HG03175 (cell line): Measurements from ENCODE around the gene IL17RE.
"Not testable (repeated sequence)": the region's sequence is repeated elsewhere in the genome, so short reads cannot be mapped to it uniquely, and the experiment has no call there.

Experiments
- ATAC-seq: cut with Tn5 transposase; IDR thresholded peaks from one replicate; pipeline ENCODE4 v1.9.1; 2021; ENCODE audit warnings: mild to moderate bottlenecking, moderate library complexity; ENCODE audit not compliant: unreplicated experiment

Gene IL17RE

GRCh38 chr3:9932843-9933560, 30.4 kb downstream of the IL17RE start:
- ATAC-seq = peak; percentile 67

- peak; percentile 93 for ATAC-seq
Observed at GRCh38 chr3:9933561-9934234, 31.1 kb downstream of the IL17RE start, which contains the start of gene CRELD1. TSS of gene CRELD1 (plus strand) at chr3:9933834. CDS start at chr3:9934439, 605 bp downstream.

DNA sequence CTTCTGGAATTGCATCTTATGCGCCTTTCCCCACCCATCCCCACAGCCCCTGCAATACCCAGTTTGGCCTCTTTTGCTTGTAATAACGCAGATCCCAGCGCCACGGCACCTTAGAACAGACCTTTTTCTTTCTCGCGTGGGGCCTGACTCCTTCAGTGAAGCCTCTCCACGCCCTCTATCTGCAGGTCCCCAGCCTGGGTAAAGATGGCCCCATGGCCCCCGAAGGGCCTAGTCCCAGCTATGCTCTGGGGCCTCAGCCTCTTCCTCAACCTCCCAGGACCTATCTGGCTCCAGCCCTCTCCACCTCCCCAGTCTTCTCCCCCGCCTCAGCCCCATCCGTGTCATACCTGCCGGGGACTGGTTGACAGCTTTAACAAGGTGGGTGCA, 31.6 kb downstream of the IL17RE start:
- peak; percentile 2 for ATAC-seq

DNA sequence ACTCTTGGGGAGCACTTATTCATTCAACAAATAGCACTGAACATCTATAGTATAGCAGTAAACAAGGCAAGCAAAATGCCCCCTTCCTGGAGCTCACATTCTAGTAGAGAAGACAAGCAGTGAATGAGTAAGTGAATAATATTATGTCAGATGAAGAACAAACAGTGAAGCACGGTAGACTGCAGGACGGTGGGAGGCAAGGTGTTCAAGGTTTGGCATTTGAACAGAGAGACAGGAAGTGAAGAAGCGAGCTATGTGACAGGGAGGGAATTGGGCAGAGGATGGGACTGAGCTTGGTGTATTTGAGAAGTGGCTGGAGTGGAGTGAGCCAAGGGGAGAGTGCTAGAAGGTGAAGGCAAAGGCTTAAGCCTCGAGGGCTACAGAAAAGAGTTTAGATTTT, 32.3 kb downstream of the IL17RE start:
- no peak for ATAC-seq

- ATAC-seq = no peak
Observed at GRCh38 chr3:9935966-9936510, 33.4 kb downstream of the IL17RE start.

DNA sequence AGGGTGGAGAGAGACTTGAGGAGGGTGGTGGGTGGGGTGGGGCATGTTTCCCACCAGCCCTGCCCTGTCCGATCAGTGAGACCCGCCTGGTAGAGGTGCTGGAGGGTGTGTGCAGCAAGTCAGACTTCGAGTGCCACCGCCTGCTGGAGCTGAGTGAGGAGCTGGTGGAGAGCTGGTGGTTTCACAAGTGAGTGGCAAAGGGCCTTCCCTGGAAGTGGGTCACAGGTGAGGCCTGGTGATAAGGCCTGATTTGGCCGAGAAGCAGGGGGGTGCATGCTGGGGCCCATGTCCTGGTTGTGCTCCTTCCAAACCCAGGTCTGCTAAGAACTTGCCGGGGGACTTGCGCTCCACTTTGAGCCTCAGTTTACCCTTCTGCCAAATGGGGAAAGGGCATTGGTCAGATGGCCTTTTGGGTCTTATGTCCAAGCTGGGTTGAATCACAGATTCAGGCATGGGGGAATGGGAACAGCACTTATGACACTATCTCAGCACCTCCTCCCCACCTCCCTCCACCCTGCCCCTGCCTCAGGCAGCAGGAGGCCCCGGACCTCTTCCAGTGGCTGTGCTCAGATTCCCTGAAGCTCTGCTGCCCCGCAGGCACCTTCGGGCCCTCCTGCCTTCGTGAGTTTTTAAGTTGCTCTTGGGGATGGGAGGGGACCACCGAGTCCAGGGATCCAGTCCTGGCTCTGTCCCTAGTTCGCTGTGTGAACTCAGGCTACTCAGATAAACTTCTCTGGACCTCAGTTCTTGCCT, 35.0 kb downstream of the IL17RE start:
- no peak for ATAC-seq

GRCh38 chr3:9938966-9939365, 36.3 kb downstream of the IL17RE start:
- no peak for ATAC-seq

GRCh38 chr3:9939906-9940305, 37.3 kb downstream of the IL17RE start:
- ATAC-seq = not testable (repeated sequence)

GRCh38 chr3:9940746-9941145, 38.1 kb downstream of the IL17RE start:
- no peak for ATAC-seq

GRCh38 chr3:9942164-9942563, 39.5 kb downstream of the IL17RE start:
- no peak for ATAC-seq

DNA sequence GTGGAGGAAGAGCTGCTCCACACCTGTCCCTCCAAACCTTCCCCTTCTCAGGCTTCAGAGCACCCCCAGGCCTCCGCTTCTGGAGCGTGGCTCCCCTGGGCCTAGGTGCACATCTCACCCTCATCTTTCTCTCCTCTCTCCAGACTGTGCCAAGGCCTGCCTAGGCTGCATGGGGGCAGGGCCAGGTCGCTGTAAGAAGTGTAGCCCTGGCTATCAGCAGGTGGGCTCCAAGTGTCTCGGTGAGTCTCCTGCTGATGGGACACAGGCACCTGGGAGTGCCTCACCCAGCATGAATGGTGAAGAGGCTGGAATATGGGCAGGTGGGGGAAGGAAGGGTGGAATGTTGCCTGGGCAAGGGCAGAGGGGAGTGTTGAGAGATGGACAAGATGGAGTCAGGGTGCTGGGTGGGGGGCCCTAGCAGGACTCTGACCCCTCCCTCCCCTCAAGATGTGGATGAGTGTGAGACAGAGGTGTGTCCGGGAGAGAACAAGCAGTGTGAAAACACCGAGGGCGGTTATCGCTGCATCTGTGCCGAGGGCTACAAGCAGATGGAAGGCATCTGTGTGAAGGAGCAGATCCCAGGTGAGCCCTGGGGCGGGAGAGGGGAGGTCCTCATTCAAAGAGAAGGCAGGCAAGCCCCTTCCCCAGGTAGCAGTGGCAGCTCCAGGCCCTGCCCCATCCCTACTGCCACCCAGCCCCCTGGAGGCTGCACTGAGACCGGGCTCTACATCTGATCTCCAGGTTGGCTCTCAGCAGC, 40.5 kb downstream of the IL17RE start:
- ATAC-seq = no peak

- ATAC-seq = no peak
Observed at GRCh38 chr3:9944271-9944670, 41.6 kb downstream of the IL17RE start.

GRCh38 chr3:9945358-9945757, 42.7 kb downstream of the IL17RE start:
- ATAC-seq = no peak

GRCh38 chr3:9946112-9947024, 43.7 kb downstream of the IL17RE start:
- peak; percentile 72 for ATAC-seq

GRCh38 chr3:9947025-9947995, 44.7 kb downstream of the IL17RE start:
- no peak for ATAC-seq

DNA sequence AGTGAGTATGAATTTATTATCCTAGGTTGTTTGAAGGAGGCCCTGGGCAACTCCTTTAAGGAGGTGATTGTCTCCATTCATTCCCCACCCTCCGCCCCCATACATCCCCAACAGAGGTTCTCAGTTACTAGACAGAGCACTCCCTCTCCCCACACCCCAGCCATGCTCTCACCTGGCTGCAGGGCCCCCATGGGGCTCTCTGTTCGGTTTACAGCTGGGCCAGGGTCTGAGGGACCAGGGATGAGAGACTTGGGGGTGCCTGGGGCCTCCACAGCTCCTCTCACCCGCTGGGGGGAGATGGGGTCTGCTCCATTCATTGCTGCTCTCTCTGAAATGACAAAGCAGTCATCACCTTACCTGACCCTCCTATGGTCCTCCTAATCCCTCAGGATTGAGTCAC, 45.9 kb downstream of the IL17RE start:
- no peak for ATAC-seq

- no peak for ATAC-seq
Observed at GRCh38 chr3:9949115-9949514, 46.5 kb downstream of the IL17RE start.

DNA sequence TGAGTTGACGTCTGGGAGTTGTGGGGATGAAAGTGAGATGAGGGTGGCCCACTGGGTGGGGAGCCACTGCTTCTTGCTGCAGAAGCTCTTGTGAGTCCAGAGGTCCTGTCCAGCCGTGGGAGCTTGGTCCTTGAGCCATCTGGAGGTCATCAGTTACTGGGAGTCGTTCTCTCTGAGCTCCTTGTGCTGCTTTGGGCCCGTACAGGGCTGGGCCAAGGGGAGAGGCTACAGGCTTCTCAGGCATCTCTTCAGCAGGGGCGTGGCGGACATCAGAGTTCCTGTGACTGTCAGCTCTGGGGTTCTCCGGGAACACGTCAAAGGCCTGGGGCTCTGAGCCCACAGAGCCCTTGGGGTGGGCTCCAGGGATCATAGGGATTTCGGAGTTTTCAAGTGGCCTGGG, 47.0 kb downstream of the IL17RE start:
- ATAC-seq = no peak

GRCh38 chr3:9951126-9951525, 48.5 kb downstream of the IL17RE start:
- ATAC-seq = peak; percentile 10
